ENCODE results near the gene RRAS2. TPM values are rescaled to one million over a fixed set of nuclear protein-coding genes. Genes with fewer than 3 reads are reported as not detected.
A peak's percentile ranks its signal among the peaks of the same experiment; 100 is the strongest.
"Not testable (repeated sequence)": the region's sequence is repeated elsewhere in the genome, so short reads cannot be mapped to it uniquely, and the experiment has no call there.

RRAS2 gene
- 142 TPM for total RNA-seq
- long read RNA-seq, transcript RRAS2-201 (6 exons, 1,516 nt), result major isoform, 258 of 285 reads
- long read RNA-seq, partial matches to known transcripts, result 2 of 285 reads
- long read RNA-seq, other reads (novel, unspliced or antisense), result 20 of 285 reads

GRCh38 chr11:14358729-14359439 is at the start of gene RRAS2:
Gene RRAS2 (minus strand): TSS chr11:14359183. CDS start chr11:14358870, 313 bp downstream.
- peak; percentile 78 for DNase-seq (ENCODE audit: low spot score)
- intact Hi-C loops (cut with DNase I), result loop anchor here (5.0 kb wide), 1 partner anchor 57 kb away; no protein-coding TSS in a partner anchor

GRCh38 chr11:14408612-14409011 is 49.6 kb upstream of the RRAS2 start:
- no peak for DNase-seq (ENCODE audit: low spot score)
- intact Hi-C loops (cut with DNase I), result no loop called here

DNA sequence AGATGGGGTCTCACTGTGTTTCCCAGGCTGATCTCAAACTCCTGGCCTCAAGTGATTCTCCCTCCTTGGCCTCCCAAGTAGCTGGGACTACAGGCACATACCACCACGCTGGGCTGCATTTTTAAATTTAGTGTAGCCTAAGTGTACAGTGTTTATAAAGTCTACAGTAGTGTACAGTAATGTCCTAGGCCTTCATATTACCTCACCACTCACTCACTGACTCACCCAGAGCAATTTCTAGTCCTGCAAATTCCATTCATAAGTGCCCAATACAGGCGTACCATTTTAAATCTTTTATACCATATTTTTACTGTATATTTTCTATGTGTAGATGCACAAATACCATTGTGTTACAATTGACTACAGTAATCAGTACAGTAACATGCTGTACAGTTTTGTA is 47.1 kb upstream of the RRAS2 start:
- DNase-seq (ENCODE audit: low spot score), result not testable (repeated sequence)

GRCh38 chr11:14403528-14403927 is 44.5 kb upstream of the RRAS2 start:
- DNase-seq (ENCODE audit: low spot score); intact Hi-C loops (cut with DNase I): not testable (repeated sequence)

More for the DNA sequence above, 47.1 kb upstream of the RRAS2 start:
- intact Hi-C loops (cut with DNase I), result not testable (repeated sequence)

GRCh38 chr11:14399087-14399486 is 40.1 kb upstream of the RRAS2 start:
- intact Hi-C loops (cut with DNase I), result no loop called here
- DNase-seq (ENCODE audit: low spot score), result no peak

DNA sequence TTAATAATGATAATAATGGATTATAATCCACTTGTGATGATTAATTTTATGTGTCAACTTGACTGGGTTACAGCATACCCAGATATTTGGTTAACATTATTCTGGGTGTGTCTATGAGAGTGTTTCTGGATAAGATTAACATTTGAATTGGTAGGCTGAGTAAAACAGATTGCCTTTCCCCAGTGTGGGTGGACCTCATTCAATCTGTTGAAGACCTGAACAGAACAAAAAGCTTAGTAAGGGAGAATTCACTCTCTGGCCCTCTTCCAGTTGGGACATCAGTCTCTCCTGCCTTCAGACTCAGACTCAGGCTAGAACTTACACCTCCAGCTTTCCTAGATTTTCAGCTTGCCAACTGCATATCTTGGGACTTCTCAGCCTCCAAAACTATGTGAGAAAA is 37.3 kb upstream of the RRAS2 start:
- DNase-seq (ENCODE audit: low spot score), result no peak
- intact Hi-C loops (cut with DNase I), result no loop called here

GRCh38 chr11:14393889-14394288 is 34.9 kb upstream of the RRAS2 start:
- intact Hi-C loops (cut with DNase I), result no loop called here
- DNase-seq (ENCODE audit: low spot score), result no peak

- intact Hi-C loops (cut with DNase I), result no loop called here
- DNase-seq (ENCODE audit: low spot score), result no peak
These were observed 34.1 kb upstream of the RRAS2 start for GRCh38 chr11:14393129-14393528.

- intact Hi-C loops (cut with DNase I), result no loop called here
- no peak for DNase-seq (ENCODE audit: low spot score)
These were observed 31.7 kb upstream of the RRAS2 start for GRCh38 chr11:14390669-14391068.

DNA sequence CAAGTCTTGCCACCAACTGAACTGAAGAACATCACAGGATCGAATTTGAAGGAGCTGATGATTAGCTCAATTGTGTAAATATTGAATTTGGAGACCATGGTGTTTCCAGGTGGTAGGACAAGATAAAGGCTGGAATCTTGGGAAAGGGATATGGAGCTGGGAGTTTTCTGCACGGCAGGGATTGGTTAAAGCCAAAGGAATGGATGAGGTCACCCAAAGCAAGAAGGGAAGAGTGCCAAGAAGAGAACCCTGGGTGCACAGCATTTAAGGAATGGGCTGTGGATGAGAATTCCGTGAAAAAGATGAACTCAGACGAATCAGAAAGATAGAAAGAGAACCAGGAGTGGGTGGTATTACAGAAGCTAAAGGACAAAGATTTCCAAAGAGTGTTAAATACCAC is 29.4 kb upstream of the RRAS2 start:
- no peak for DNase-seq (ENCODE audit: low spot score)
- intact Hi-C loops (cut with DNase I), result no loop called here

DNA sequence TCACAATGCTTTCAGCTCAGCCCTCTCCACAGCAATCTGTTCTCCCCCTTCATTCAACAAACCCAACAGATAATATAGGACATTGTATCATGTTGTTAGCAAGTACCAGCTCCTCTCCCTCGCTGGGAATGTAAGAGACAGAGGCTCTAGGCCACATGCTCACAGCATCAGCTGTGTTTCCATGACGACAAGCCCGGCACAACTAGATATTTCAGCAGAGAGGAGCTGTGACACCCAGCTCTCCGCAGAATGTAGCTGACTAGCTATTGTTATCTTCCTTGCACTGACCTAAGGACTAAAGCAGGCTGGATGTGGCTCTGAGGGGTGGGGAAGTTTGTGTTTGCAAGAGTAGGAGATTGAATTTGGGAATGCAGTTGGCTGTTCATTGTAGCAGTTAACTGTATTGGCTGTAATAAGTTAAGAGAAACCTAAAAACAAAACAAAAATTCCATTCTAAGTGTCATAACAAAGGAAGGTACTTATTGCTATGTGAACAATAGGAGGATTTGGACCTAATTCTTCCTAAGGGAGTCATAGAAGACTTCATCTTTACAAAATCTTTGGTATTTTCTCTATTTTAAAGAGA is 28.0 kb upstream of the RRAS2 start:
- DNase-seq (ENCODE audit: low spot score), result no peak
- intact Hi-C loops (cut with DNase I), result no loop called here

GRCh38 chr11:14386081-14386480 is 27.1 kb upstream of the RRAS2 start:
- intact Hi-C loops (cut with DNase I), result no loop called here
- no peak for DNase-seq (ENCODE audit: low spot score)

GRCh38 chr11:14384338-14384737 is 25.4 kb upstream of the RRAS2 start:
- intact Hi-C loops (cut with DNase I), result no loop called here
- DNase-seq (ENCODE audit: low spot score), result no peak

DNA sequence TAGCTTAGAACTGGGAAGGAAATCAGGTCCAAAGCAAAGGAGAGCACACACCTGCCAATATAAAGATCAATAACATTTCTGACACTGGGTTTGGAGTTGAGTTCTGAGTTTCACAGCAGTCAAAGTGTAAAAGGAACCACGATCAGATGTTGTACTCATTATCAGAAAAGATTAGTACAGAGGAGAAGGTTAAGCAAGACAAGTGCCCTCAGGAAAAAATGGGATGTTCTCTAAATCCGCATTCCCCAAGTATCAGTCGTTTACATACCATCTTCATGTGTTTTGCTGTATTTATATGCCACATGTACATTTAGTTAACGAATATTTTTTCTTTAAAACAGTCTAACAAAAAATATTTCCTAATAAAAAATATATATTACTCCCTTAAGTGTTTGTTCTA is 23.0 kb upstream of the RRAS2 start:
- DNase-seq (ENCODE audit: low spot score), result no peak
- intact Hi-C loops (cut with DNase I), result no loop called here

DNA sequence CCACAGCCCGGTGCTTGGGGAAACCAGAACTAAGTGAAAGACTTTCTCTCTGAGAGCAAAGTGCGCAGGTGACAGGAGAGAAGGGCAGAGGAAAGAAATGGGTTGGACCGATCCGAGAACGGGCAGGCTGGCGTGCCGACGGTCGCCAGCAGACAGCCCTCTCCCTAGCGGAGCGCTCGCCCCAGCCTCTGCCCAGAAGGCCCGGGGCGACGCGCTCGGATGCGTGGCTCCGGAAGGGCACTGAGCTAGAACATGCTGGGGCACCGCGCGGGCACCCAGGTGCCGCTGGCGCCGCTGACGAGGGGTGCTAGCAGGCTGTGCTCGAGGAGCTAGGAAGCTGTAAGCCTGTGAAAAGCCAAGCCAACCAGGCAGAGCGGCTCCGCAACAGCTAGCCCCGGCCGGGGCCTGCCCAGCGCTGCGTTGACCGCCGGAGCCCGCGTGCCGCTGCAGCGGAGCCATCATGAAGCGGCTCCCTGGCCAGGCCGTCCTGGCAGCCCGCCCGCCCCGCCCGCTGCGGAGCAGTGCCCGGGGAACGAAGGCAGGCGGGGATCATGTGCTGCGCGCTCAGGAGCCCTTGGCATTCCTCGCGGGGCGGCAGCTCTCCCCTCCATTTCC is 22.1 kb upstream of the RRAS2 start:
- intact Hi-C loops (cut with DNase I), result no loop called here
- peak; percentile 89 for DNase-seq (ENCODE audit: low spot score)

GRCh38 chr11:14380125-14380936 is 21.3 kb upstream of the RRAS2 start:
- no peak for DNase-seq (ENCODE audit: low spot score)
- intact Hi-C loops (cut with DNase I), result no loop called here

DNA sequence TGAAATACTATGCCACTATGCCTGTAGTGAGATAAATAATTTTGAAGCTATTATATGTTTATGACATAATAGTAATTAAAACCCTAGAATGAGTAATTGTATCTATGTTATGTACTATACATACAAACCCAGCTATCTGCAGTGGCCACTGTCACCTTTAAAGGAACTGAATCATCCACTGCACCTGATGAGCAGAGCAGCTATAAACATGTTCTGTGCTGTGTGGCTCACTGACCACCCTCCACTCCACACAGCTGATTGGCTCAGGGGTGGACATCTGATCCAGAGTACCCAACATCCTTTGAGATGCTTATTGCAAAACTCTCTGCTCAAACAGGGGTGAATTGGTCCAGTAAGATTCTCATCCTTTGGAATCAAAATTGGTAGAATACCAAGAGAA is 19.2 kb upstream of the RRAS2 start:
- DNase-seq (ENCODE audit: low spot score), result no peak
- intact Hi-C loops (cut with DNase I), result no loop called here

- intact Hi-C loops (cut with DNase I), result no loop called here
- no peak for DNase-seq (ENCODE audit: low spot score)
These were observed 17.9 kb upstream of the RRAS2 start for GRCh38 chr11:14376920-14377319.

DNA sequence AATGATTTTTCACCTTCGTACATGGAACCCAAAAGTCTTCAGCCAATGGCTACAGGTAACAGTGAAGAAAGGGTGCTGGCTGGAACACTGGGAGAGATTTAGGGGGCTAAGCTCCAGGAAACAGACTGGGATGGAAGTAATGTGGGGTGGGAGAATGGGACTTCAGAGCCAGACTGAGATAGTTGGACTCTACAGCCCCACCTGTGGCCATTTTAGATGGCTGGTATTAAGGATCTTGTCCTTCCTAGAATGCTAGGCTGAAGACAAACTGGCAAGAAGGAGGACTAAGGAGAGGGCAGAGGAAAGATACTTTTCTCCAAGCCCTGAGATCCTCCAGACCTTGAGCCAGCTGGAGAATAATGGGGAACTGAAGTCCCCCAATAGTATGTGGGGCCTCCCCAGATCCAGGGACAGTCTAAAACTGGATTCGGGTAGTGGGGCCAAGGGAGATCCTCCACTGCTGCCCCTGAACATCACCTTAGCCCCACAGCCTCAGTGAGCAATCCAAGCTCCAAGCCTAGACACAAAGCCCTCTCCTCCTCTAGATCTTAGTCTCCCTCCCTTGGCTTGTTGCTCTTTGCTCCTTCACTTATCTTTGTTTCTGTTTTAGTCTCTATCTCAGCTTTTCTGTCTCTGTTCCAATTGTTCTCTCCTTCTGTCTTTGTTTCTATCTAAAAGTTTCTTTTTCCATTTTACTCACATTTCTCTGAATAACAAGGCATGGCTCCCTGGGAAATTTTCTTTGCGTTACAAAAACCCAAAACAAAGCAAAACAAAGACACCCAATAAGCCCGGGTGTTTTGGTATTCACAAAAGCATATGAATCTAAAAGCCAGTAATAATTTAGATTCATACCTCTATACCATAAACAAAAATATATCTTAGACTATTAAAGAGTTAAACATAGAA is 16.2 kb upstream of the RRAS2 start:
- no peak for DNase-seq (ENCODE audit: low spot score)
- intact Hi-C loops (cut with DNase I), result loop anchor here (2.0 kb wide), 1 partner anchor 48 kb away; no protein-coding TSS in a partner anchor

Data from cardiac septum (tissue), 1 donor.